Activated CD4-positive, alpha-beta T cell treated with anti-CD3 and anti-CD28 coated beads, Interleukin-2, amount 50 U/mL, for 16 hours (primary cell): ENCODE data around the gene HIF1AN.

Experiments
- DNase-seq: peaks from one replicate; pipeline ENCODE4 v3.0.0-alpha.2; 2020

The HIF1AN gene

GRCh38 chr10:100535715-100536353 lies at the start of gene HIF1AN:
TSS of gene HIF1AN (plus strand) at chr10:100535943. CDS start at chr10:100535959, 16 bp downstream.
- peak; percentile 94 for DNase-seq

- no peak for DNase-seq
These were observed 48.2 kb upstream of the HIF1AN start for GRCh38 chr10:100487529-100487928.

GRCh38 chr10:100489396-100489795 lies 46.3 kb upstream of the HIF1AN start:
- DNase-seq: no peak

GRCh38 chr10:100490531-100490930 lies 45.2 kb upstream of the HIF1AN start:
- no peak for DNase-seq

GRCh38 chr10:100496567-100496966 lies 39.2 kb upstream of the HIF1AN start:
- DNase-seq: no peak

- no peak for DNase-seq
These were observed 37.7 kb upstream of the HIF1AN start for GRCh38 chr10:100498059-100498458.

- no peak for DNase-seq
These were observed 34.3 kb upstream of the HIF1AN start for GRCh38 chr10:100501423-100501822.

GRCh38 chr10:100502926-100503494 lies 32.7 kb upstream of the HIF1AN start:
- DNase-seq: no peak

- no peak for DNase-seq
These were observed 31.6 kb upstream of the HIF1AN start for GRCh38 chr10:100504096-100504495.

GRCh38 chr10:100505164-100505563 lies 30.6 kb upstream of the HIF1AN start:
- no peak for DNase-seq

GRCh38 chr10:100506596-100507356 lies 29.0 kb upstream of the HIF1AN start:
- peak; percentile 72 for DNase-seq

- no peak for DNase-seq
These were observed 28.4 kb upstream of the HIF1AN start for GRCh38 chr10:100507357-100507732.

GRCh38 chr10:100508266-100508665 lies 27.5 kb upstream of the HIF1AN start:
- peak; percentile 44 for DNase-seq

- peak; percentile 86 for DNase-seq
These were observed 27.0 kb upstream of the HIF1AN start for GRCh38 chr10:100508691-100509150.

GRCh38 chr10:100509241-100509840 lies 26.4 kb upstream of the HIF1AN start:
- DNase-seq: peak; percentile 86

- DNase-seq: peak; percentile 94
These were observed 25.0 kb upstream of the HIF1AN start for GRCh38 chr10:100510533-100511308.

- DNase-seq: no peak
These were observed 20.1 kb upstream of the HIF1AN start for GRCh38 chr10:100515612-100516011.

GRCh38 chr10:100516847-100517246 lies 18.9 kb upstream of the HIF1AN start:
- no peak for DNase-seq

- DNase-seq: peak; percentile 65
These were observed 16.9 kb upstream of the HIF1AN start for GRCh38 chr10:100518761-100519241.

GRCh38 chr10:100519311-100520051 lies 16.3 kb upstream of the HIF1AN start, which contains the start of gene SEC31B:
TSS of gene SEC31B (minus strand) at chr10:100519861. CDS start at chr10:100516952, 2,909 bp downstream.
- DNase-seq: no peak

GRCh38 chr10:100520811-100521210 lies 14.9 kb upstream of the HIF1AN start:
- DNase-seq: no peak
